HG03045 (cell line): ENCODE data around the gene HCN3.
"Not testable (repeated sequence)": the region's sequence is repeated elsewhere in the genome, so short reads cannot be mapped to it uniquely, and the experiment has no call there.

Experiments
- ATAC-seq: cut with Tn5 transposase; IDR thresholded peaks from one replicate; pipeline ENCODE4 v1.9.1; 2021; ENCODE audit warnings: mild to moderate bottlenecking, moderate library complexity; ENCODE audit not compliant: unreplicated experiment

Gene HCN3

DNA sequence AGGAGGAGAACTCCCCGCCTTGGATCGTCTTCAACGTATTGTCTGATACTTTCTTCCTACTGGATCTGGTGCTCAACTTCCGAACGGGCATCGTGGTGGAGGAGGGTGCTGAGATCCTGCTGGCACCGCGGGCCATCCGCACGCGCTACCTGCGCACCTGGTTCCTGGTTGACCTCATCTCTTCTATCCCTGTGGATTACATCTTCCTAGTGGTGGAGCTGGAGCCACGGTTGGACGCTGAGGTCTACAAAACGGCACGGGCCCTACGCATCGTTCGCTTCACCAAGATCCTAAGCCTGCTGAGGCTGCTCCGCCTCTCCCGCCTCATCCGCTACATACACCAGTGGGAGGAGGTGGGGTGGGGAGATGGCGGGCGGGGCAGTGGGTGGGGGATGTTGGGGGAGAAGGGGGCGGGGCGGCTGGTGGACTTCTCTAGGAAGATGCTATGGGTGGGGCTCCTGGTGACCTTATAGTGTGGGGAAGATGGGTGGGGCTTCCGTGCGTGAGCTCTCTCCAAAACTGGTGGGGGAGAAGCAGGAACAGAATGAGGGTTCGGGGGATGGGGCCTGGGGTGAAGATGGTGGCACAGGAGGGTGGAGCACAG is 5.3 kb downstream of the HCN3 start:
- ATAC-seq = no peak

GRCh38 chr1:155284476-155284875 is 7.2 kb downstream of the HCN3 start:
- no peak for ATAC-seq

DNA sequence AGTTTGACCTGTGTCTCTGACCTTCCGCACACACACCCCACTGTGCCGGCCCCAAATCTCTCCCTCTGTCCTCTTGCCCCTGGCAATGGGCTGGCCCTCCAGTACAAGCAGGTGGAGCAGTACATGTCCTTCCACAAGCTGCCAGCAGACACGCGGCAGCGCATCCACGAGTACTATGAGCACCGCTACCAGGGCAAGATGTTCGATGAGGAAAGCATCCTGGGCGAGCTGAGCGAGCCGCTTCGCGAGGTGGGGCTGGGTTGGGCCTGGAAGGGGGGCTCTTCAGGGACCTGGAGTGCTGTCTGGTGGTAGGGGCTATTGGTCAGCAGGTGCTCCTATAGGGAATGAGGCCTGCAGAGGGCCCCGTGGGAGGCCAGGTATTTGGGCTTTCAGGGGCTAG is 7.8 kb downstream of the HCN3 start:
- ATAC-seq = no peak

GRCh38 chr1:155285631-155286044 is 8.4 kb downstream of the HCN3 start:
- ATAC-seq = no peak

DNA sequence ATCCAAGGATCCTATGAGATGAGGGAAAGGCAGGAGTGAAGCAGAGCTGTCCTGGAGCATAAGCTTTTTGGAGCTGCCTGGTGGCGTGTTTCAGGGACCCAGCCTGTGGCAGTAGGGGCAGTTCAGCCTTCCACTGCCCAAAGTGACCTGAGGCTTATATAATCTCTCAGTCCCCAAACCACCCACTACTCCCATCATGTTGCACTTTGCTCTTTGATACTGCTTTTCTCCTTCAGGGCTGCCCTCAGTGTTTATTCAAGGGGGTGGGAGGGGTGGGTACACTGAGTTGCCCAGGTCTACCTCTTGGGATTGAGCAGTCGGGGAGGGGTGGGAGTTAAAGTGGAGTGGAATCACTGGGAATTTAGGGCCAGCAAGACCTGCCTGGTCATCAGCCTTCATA is 9.3 kb downstream of the HCN3 start:
- ATAC-seq = no peak

- no peak for ATAC-seq
These were observed 10.8 kb downstream of the HCN3 start for GRCh38 chr1:155287987-155288543.

DNA sequence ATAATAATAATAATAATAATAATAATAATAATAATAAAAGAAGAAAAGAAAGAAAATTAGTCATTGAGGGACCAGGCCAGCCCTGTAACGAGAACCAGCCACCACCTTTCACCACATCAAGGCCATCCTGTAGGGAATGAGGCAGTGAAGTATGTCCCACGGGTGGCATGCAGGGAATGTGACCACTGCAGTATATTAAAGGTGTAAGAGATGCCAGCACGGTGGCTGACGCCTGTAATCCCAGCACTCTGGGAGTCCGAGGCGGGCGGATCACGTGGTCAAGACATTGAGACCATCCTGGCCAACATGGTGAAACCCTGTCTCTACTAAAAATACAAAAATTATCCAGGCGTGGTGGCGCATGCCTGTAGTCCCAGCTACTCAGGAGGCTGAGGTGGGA is 13.7 kb downstream of the HCN3 start:
- ATAC-seq = not testable (repeated sequence)

GRCh38 chr1:155293086-155293749 is 16.0 kb downstream of the HCN3 start:
- no peak for ATAC-seq

DNA sequence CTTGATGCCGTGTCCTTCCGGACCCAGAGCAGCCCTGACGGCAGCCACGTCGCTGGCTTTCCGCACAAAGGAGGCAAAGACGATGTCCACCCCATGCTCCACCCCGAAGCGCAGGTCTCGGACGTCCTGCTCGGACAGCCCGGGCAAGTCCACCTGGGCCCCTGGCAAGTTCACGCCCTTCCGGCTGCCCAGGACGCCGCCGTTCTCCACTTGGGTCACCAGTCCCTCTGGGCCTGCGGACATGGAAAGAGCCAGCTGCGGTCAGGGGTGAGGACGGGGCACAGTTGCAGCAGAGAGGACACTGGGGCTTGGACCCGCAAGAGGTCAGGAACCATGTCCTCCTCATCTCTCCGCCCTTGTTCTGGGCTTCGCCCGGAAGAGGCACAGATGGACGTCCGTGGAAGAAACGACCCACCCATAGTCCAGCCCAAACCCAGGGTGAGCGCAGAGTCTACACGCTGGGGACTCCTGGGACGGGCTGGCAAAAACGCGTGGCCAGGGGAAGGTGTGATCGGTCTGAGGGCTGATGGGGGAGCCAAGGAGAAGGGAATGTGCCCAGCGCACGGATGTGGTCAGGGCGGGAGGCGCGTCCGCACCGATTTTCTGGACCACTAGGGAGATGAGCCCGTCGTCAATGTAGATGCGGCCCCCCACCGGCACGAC is 17.4 kb downstream of the HCN3 start:
- ATAC-seq = no peak

- ATAC-seq = no peak
These were observed 18.1 kb downstream of the HCN3 start for GRCh38 chr1:155295183-155295941.

GRCh38 chr1:155295942-155296267 is 18.6 kb downstream of the HCN3 start:
- no peak for ATAC-seq

- ATAC-seq = no peak
These were observed 19.4 kb downstream of the HCN3 start for GRCh38 chr1:155296661-155297060.

GRCh38 chr1:155297384-155297783 is 20.1 kb downstream of the HCN3 start:
- no peak for ATAC-seq

- no peak for ATAC-seq
These were observed 22.8 kb downstream of the HCN3 start for GRCh38 chr1:155300024-155300423.

- no peak for ATAC-seq
These were observed 23.5 kb downstream of the HCN3 start for GRCh38 chr1:155300553-155301329.

DNA sequence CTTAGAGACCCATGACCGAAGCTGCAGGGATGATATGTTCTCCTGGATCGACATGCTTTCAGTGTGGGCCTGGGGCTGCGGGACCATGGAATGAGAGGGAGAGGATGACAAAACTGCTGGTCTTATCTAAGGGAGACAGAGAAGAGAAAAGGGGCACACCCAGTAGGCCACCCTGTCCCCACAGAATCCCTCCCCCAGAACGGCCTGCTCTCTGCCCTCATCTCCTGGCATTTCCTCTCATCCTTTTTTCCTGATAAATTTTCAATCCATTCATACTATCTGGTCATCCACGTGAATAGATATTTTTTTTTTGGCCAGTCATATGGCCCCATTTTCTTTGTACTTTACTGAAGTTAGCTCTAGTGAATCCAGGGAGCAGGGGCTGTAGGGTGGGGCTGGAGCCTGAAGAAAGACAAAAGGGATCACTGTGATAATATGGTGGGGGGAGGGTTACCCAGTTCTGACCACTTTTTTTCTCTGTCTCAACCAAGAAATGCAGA is 24.1 kb downstream of the HCN3 start, which contains the start of gene PKLR:
Gene PKLR (minus strand): TSS at position 97 of the 500 bp plus-strand sequence. CDS start 43 bp downstream, at position 54.
- no peak for ATAC-seq

- no peak for ATAC-seq
These were observed 27.3 kb downstream of the HCN3 start for GRCh38 chr1:155304558-155305063.

- no peak for ATAC-seq
These were observed 28.7 kb downstream of the HCN3 start for GRCh38 chr1:155305881-155306391.

GRCh38 chr1:155307247-155307740 is 30.0 kb downstream of the HCN3 start:
- ATAC-seq = no peak
